Embryonic facial prominence (tissue), 1 donor: ENCODE results near the gene APOM.

Experiments used
- DNase-seq: peaks from one replicate; pipeline ENCODE4 v3.0.0-alpha.2; 2016; ENCODE audit errors: extremely low spot score

APOM gene

GRCh38 chr6:31655349-31656237 lies at the start of gene APOM:
TSS of gene APOM (plus strand) at chr6:31655894. CDS start at chr6:31655967, 73 bp downstream.
- no peak for DNase-seq

- no peak for DNase-seq
Measured at GRCh38 chr6:31607317-31607716, 48.4 kb upstream of the APOM start.

GRCh38 chr6:31609519-31610406 lies 45.9 kb upstream of the APOM start:
- DNase-seq = no peak

GRCh38 chr6:31610968-31611367 lies 44.7 kb upstream of the APOM start:
- no peak for DNase-seq

GRCh38 chr6:31614075-31614619 lies 41.5 kb upstream of the APOM start:
- DNase-seq = no peak

DNA sequence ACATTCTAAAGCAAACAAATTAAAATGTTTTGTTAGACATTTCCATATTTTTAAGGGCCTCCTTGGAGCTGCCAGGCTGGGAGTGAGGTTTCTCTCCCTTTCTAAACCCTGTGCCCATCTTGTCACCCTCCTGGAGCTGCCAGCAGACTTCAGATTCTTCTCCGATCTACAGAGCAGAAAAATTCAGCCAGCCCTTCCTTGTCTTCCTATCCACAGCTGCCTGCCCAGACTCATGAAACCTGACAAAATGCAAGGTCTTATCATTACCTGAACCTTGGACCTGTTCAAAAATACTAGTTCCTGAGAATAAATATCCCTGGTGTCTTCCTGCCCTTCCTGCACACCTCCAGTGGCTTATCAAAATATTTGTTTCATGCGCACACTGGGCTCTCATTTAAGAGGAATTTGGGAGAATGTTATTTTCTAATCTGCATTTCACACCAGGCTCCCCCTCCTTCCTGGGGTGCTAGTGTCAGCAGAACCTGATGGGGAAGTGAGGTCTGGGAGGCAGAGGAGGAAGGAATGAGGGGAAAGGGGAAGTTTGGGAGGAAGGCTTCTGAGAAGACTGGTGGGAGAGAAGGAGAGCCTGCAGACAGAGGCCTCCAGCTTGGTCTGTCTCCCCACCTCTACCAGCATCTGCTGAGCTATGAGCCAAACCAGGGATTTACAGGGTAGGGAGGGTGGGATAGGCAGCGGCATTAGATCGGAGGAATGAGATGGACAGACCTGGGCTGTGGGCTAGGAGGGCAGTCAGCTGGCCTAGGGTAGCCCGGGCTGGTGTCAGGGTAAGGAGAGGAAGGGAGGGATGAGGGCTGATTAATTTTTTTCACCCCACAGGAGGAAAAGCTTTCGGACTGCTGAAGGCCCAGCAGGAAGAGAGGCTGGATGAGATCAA lies 40.8 kb upstream of the APOM start, which contains the start of gene AIF1:
Gene AIF1 (plus strand): TSS at position 551 of the 895 bp plus-strand sequence. CDS start 96 bp downstream, at position 647.
- no peak for DNase-seq

DNA sequence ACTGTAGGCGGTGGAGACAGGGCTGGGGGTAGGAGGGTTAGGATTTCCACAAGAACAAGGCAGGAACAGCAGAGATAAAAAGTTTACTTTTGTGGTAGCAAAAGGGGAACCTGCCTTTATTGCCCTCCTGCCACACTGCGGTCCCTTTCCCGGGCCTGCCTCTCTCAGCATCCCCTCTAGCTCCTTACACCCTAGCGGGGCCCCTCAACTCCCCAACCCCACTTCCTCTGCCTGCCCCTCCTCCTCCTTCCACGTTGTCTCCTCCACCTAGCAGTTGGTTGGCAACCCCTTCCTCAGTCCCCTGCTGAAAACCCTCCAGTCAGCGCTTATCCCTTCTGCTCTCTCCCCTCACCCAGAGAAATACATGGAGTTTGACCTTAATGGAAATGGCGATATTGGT lies 39.9 kb upstream of the APOM start:
- DNase-seq = no peak

GRCh38 chr6:31617010-31617409 lies 38.7 kb upstream of the APOM start:
- no peak for DNase-seq

DNA sequence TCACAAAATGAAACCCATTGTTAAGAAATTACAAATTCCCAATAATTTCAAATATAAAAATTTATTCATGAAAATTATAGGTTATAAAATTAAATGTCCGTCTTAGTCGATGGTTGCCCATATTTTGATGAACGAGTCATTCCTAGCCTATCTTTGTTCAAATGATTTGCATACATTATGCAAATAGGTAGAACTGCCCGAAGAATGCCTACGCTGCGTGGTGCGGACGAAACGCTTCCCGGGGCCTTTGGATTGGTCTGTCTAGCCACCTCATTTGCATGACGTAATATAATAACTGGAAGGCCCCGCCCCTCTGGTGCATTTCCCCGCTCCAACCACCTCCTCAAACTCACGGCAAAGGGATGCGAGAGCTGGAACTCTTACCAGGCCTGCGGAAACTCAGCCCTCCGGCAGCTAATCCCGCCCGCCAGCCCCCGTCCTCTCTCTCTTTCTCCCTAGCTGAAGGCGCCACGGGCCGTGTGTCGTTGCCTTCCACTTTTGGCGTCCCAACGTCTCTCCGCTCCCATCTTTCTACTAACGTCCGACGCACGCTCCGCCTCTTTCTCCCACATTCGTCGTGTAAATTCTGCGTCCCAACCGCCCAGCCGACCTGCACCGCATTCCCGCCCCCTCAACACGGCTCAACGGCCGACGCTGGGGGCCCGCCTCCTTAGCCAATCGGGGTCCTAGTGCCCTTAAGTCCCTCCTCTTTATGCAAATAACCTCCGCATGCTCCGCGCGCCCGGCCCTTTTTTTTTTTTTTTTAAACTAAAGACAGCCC lies 35.7 kb upstream of the APOM start:
- peak; percentile 98 for DNase-seq

- DNase-seq = peak; percentile 68
Measured at GRCh38 chr6:31620586-31621319, 34.9 kb upstream of the APOM start, which contains the start of gene PRRC2A. TSS of gene PRRC2A (plus strand) at chr6:31620715. CDS start at chr6:31622790, 2,075 bp downstream.

- no peak for DNase-seq
Measured at GRCh38 chr6:31621320-31621939, 34.3 kb upstream of the APOM start.

GRCh38 chr6:31621991-31622390 lies 33.7 kb upstream of the APOM start:
- DNase-seq = no peak

GRCh38 chr6:31622684-31623091 lies 33.0 kb upstream of the APOM start:
- no peak for DNase-seq

GRCh38 chr6:31624070-31624469 lies 31.6 kb upstream of the APOM start:
- no peak for DNase-seq

DNA sequence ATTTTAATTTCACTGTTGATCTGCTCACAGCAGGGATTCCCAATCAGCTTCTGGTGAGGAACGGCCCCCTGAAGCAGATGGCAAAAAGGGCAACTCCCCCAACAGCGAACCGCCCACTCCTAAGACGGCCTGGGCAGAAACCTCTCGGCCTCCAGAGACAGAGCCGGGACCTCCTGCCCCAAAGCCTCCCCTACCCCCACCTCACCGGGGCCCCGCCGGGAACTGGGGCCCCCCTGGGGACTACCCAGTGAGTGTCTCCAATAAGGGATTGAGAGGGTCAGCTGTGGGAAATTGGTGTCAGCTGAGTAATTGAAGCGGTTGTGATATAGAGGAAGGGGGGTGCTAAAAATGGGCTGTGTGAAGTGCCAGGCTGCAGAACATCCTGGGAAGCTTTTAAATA lies 28.7 kb upstream of the APOM start:
- no peak for DNase-seq

GRCh38 chr6:31627690-31628287 lies 27.9 kb upstream of the APOM start:
- no peak for DNase-seq

DNA sequence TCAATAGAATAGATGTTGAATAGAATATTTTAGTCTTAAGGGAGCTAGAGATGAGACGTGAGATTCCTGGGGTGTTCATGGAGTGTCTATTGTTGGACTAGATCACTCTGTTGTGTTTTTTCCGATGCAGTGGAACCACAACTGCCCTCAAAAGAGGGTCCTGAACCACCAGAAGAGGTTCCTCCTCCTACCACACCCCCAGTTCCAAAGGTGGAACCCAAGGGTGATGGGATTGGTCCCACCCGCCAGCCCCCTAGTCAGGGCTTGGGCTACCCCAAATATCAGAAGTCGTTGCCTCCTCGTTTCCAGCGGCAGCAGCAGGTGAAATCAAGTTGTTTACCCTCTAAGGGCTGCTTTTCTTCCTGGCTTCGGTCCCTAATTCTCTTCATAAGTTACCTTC lies 26.7 kb upstream of the APOM start:
- no peak for DNase-seq

GRCh38 chr6:31630177-31630934 lies 25.3 kb upstream of the APOM start:
- no peak for DNase-seq
